Ascending aorta (tissue), 2 donors: ENCODE data around the gene SLC25A18. TPM values are rescaled to one million over a fixed set of nuclear protein-coding genes. Genes with fewer than 3 reads are reported as not detected.

ENCODE experiments used
- DNase-seq, 2 donors: peaks; one replicate each; pipeline ENCODE4 v3.0.0-alpha.2; 2019; ENCODE audit warnings: low spot score in 2 of 2
- H3K27ac ChIP-seq, 2 donors: fragments of 200-600 bp; sonication (generic); one replicate each; pipeline ENCODE4 v1.5.1; 2016 to 2017; ENCODE audit warnings: mild to moderate bottlenecking in 1 of 2
- H3K27me3 ChIP-seq: fragments of 200-600 bp; sonication (generic); one replicate; pipeline ENCODE4 v1.5.1; 2017
- H3K36me3 ChIP-seq, 2 donors: fragments of 200-600 bp; sonication (generic); one replicate each; pipeline ENCODE4 v1.5.1; 2016
- H3K4me1 ChIP-seq, 2 donors: fragments of 200-600 bp; sonication (generic); one replicate each; pipeline ENCODE4 v1.5.1; 2016 to 2017; ENCODE audit warnings: mild to moderate bottlenecking in 1 of 2
- H3K4me3 ChIP-seq, 2 donors: fragments of 200-600 bp; sonication (generic); one replicate each; pipeline ENCODE4 v1.5.1; 2016 to 2017; ENCODE audit warnings: mild to moderate bottlenecking in 1 of 2
- H3K9me3 ChIP-seq, 2 donors: fragments of 200-600 bp; sonication (generic); one replicate each; pipeline ENCODE4 v1.5.1; 2016
- CTCF ChIP-seq, 3 experiments: fragments of 200-600 bp in 2 of 3; fragments of 450-650 bp in 1 of 3; sonication (generic) in 2 of 3; IDR thresholded peaks; one replicate each; pipeline ENCODE4 v1.5.1; 2016 to 2019; ENCODE audit warnings: antibody characterized with exemption in 3 of 3, mild to moderate bottlenecking in 1 of 3, moderate library complexity in 1 of 3
- intact Hi-C: fragments of 100-400 bp; cut with DNase I; formaldehyde crosslinking; loops from one replicate; pipeline ENCODE4 v1.15.1; 2023
- total RNA-seq: library from RNA; depleted of rRNA; stranded (reverse); fragments of >200 nt; gene quantifications from one replicate; pipeline ENCODE4 v1.1.0, GENCODE V29; 2016

The SLC25A18 gene
- total RNA-seq, 1 donor from 2014 or later: not detected

GRCh38 chr22:17603668-17604067, 40.4 kb downstream of the SLC25A18 start:
- H3K9me3 ChIP-seq: no peaks in the 10 kb centered on the region
- no peak overlapping the region for H3K4me3 ChIP-seq
- DNase-seq: no peak
- no peak for TF ChIP-seq CTCF (IDR thresholded peaks at IDR 0.05)
- intact Hi-C loops: no loop called here
- peaks cover 33 to 60% of the 10 kb centered on the region in 2 donors for H3K36me3 ChIP-seq
- no peaks in the 10 kb centered on the region for H3K4me1 ChIP-seq
- no peaks in the 10 kb centered on the region for H3K27me3 ChIP-seq
- no peak overlapping the region for H3K27ac ChIP-seq

GRCh38 chr22:17606496-17606895, 43.2 kb downstream of the SLC25A18 start:
- no peak for DNase-seq
- Histone ChIP-seq H3K27me3 (no peaks in the 10 kb centered on the region), H3K4me1 (no peaks in the 10 kb centered on the region), H3K4me3 (no peak overlapping the region), H3K36me3 (peaks cover 9 to 54% of the 10 kb centered on the region in 2 donors), H3K27ac (no peak overlapping the region), H3K9me3 (no peaks in the 10 kb centered on the region)
- intact Hi-C loops: no loop called here
- no peak for TF ChIP-seq CTCF (IDR thresholded peaks at IDR 0.05)

DNA sequence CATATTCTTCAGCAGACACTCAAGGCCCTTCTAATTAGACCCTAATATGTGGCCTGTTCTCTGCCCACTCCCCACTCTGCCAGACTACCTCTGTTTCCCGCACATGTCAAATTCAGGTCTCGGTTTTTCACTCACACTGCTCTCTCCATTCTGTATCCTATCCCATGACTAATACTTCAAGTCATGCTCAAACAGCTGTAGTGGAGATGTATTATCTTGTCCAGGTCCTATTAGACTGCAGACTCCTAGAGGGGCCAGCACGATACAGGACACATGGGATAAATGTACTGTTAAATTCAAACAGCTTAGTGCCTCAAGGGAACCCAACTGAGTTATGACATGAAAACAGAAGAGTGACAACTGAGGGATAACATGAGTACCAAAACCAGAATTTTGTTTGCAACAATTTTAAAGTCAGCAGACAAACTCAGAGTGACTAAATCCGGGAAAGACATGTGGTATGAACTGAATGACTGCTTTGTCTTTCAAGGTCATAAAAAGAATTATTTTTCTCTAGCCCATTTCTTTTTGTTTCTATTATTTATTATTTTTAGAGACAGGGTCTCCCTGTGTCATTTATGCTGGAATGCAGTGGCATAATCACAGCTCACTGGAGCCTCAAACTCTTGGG, 44.7 kb downstream of the SLC25A18 start:
- H3K36me3 ChIP-seq: peaks cover 20 to 59% of the 10 kb centered on the region in 2 donors
- no peak for TF ChIP-seq CTCF (IDR thresholded peaks at IDR 0.05)
- intact Hi-C loops: no loop called here

DNA sequence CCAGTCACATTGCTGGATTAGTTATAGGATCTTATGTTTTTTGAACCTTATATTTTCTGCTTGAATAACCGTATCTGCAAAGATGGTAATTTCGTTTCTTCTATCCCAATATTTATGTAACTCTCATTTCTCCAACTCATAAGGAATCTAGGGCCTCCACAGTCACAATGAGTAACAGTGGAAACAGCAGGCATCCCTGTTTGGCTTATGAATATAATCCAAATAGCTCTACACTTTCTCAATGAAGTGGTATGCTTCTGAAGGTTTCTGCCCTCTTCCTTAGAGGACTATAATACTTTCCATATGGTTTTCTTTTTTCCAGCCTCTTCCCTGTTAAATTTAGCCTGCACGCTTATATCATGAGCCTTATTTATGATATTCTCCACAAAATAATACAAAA, 48.8 kb downstream of the SLC25A18 start:
- H3K27me3 ChIP-seq: no peaks in the 10 kb centered on the region
- no peak for DNase-seq
- no peak for TF ChIP-seq CTCF (IDR thresholded peaks at IDR 0.05)
- intact Hi-C loops: no loop called here
- H3K27ac ChIP-seq: no peak overlapping the region
- H3K4me3 ChIP-seq: no peak overlapping the region
- H3K4me1 ChIP-seq: no peaks in the 10 kb centered on the region
- no peaks in the 10 kb centered on the region for H3K9me3 ChIP-seq
- peaks cover 30 to 64% of the 10 kb centered on the region in 2 donors for H3K36me3 ChIP-seq

More for the DNA sequence above, 44.7 kb downstream of the SLC25A18 start:
- no peaks in the 10 kb centered on the region for H3K27me3 ChIP-seq
- H3K4me1 ChIP-seq: no peaks in the 10 kb centered on the region
- no peak for DNase-seq
- H3K27ac ChIP-seq: no peak overlapping the region
- no peaks in the 10 kb centered on the region for H3K9me3 ChIP-seq
- no peak overlapping the region for H3K4me3 ChIP-seq

- TF ChIP-seq CTCF (IDR thresholded peaks at IDR 0.05): no peak
- intact Hi-C loops: no loop called here
- Histone ChIP-seq H3K4me3 (no peak overlapping the region), H3K4me1 (no peaks in the 10 kb centered on the region), H3K36me3 (peaks cover 33 to 68% of the 10 kb centered on the region in 2 donors), H3K27ac (no peak overlapping the region), H3K9me3 (no peaks in the 10 kb centered on the region), H3K27me3 (no peaks in the 10 kb centered on the region)
- DNase-seq: no peak
Observed at GRCh38 chr22:17613280-17613679, 50.0 kb downstream of the SLC25A18 start.
